Measurements from ENCODE around the gene SMAD7.

The SMAD7 gene

GRCh38 chr18:48988508-48989303 lies 37.9 kb upstream of the SMAD7 start:
- no peak for TF ChIP-seq CTCF (IDR thresholded peaks at IDR 0.05; ENCODE audit: low read depth, low read length)
- Histone ChIP-seq H3K36me3 (no peaks in the 10 kb centered on the region), H3K27me3 (ENCODE audit: insufficient read depth, low read depth, severe bottlenecking) (no peaks in the 10 kb centered on the region), H3K4me3 (ENCODE audit: low read depth, low read length) (no peak overlapping the region), H3K9me3 (ENCODE audit: severe bottlenecking) (no peaks in the 10 kb centered on the region), H3K27ac (no peak overlapping the region)
- no peak for DNase-seq

GRCh38 chr18:48987821-48988220 lies 37.1 kb upstream of the SMAD7 start:
- no peak for DNase-seq
- no peaks in the 10 kb centered on the region for H3K36me3 ChIP-seq
- TF ChIP-seq CTCF (IDR thresholded peaks at IDR 0.05; ENCODE audit: low read depth, low read length) = no peak
- H3K9me3 ChIP-seq (ENCODE audit: severe bottlenecking) = no peaks in the 10 kb centered on the region
- no peak overlapping the region for H3K27ac ChIP-seq
- H3K27me3 ChIP-seq (ENCODE audit: insufficient read depth, low read depth, severe bottlenecking) = no peaks in the 10 kb centered on the region
- no peak overlapping the region for H3K4me3 ChIP-seq (ENCODE audit: low read depth, low read length)

GRCh38 chr18:48986851-48987761 lies 36.3 kb upstream of the SMAD7 start:
- Histone ChIP-seq H3K36me3 (no peaks in the 10 kb centered on the region), H3K4me3 (ENCODE audit: low read depth, low read length) (no peak overlapping the region), H3K27me3 (ENCODE audit: insufficient read depth, low read depth, severe bottlenecking) (no peaks in the 10 kb centered on the region), H3K27ac (no peak overlapping the region), H3K9me3 (ENCODE audit: severe bottlenecking) (no peaks in the 10 kb centered on the region)
- no peak for TF ChIP-seq CTCF (IDR thresholded peaks at IDR 0.05; ENCODE audit: low read depth, low read length)
- no peak for DNase-seq

- no peaks in the 10 kb centered on the region for H3K36me3 ChIP-seq
- H3K27me3 ChIP-seq (ENCODE audit: insufficient read depth, low read depth, severe bottlenecking) = no peaks in the 10 kb centered on the region
- no peak for DNase-seq
- H3K27ac ChIP-seq = no peak overlapping the region
- no peaks in the 10 kb centered on the region for H3K9me3 ChIP-seq (ENCODE audit: severe bottlenecking)
- H3K4me3 ChIP-seq (ENCODE audit: low read depth, low read length) = no peak overlapping the region
- no peak for TF ChIP-seq CTCF (IDR thresholded peaks at IDR 0.05; ENCODE audit: low read depth, low read length)
These were observed 34.4 kb upstream of the SMAD7 start for GRCh38 chr18:48985161-48985560.

- TF ChIP-seq CTCF (IDR thresholded peaks at IDR 0.05; ENCODE audit: low read depth, low read length) = no peak
- no peak for DNase-seq
- Histone ChIP-seq H3K27me3 (ENCODE audit: insufficient read depth, low read depth, severe bottlenecking) (no peaks in the 10 kb centered on the region), H3K9me3 (ENCODE audit: severe bottlenecking) (no peaks in the 10 kb centered on the region), H3K27ac (peak overlapping the region; percentile 69), H3K4me3 (ENCODE audit: low read depth, low read length) (no peak overlapping the region), H3K36me3 (no peaks in the 10 kb centered on the region)
These were observed 33.1 kb upstream of the SMAD7 start for GRCh38 chr18:48983793-48984437.

Data from WERI-Rb-1 (cell line).